Lower lobe of right lung (tissue), 2 donors: ENCODE measurements around the gene BMAL1. TPM values are rescaled to one million over a fixed set of nuclear protein-coding genes. Genes with fewer than 3 reads are reported as not detected.

Experiments
- ATAC-seq, 2 donors: fragments of 200-7000 bp; cut with Tn5 transposase; one replicate each; pipeline ENCODE4 v1.9.1; 2020 to 2022; ENCODE audit warnings: mild to moderate bottlenecking in 2 of 2, moderate library complexity in 2 of 2
- DNase-seq: peaks from one replicate; pipeline ENCODE4 v3.0.0-alpha.2; 2020
- H3K27ac ChIP-seq: fragments of 200-600 bp; one replicate; pipeline ENCODE4 v1.8.0; 2022
- H3K27me3 ChIP-seq: fragments of 200-600 bp; one replicate; pipeline ENCODE4 v1.8.0; 2022; ENCODE audit warnings: low read depth
- H3K36me3 ChIP-seq: fragments of 200-600 bp; one replicate; pipeline ENCODE4 v1.8.0; 2022; ENCODE audit warnings: mild to moderate bottlenecking
- H3K4me1 ChIP-seq: fragments of 200-600 bp; one replicate; pipeline ENCODE4 v1.8.0; 2022
- H3K4me3 ChIP-seq: fragments of 200-600 bp; one replicate; pipeline ENCODE4 v1.8.0; 2022; ENCODE audit warnings: mild to moderate bottlenecking
- H3K9me3 ChIP-seq: fragments of 200-600 bp; one replicate; pipeline ENCODE4 v1.8.0; 2022
- CTCF ChIP-seq: fragments of 200-600 bp; IDR thresholded peaks from one replicate; pipeline ENCODE4 v1.8.0; 2022; ENCODE audit warnings: antibody characterized with exemption, mild to moderate bottlenecking
- intact Hi-C: fragments of 100-400 bp; cut with DNase I; formaldehyde crosslinking; loops from one replicate; pipeline ENCODE4 v1.11.0; 2022
- total RNA-seq: library from RNA; stranded (reverse); fragmentation: NEBNext Ultra II Directional; extraction: Animal tissue kit (Norgen Biotek cat#: 25700); gene quantifications from one replicate; pipeline ENCODE4 v1.2.1, GENCODE V29; 2021
- donor health status: DM: no; HTN: yes; CAD: no; lungs with severe emphysema.

Gene BMAL1
- total RNA-seq, 1 donor from 2014 or later = 25.2 TPM

GRCh38 chr11:13352711-13353110 lies 75.1 kb downstream of the BMAL1 start:
- Histone ChIP-seq H3K4me1 (peaks cover 4% of the 10 kb centered on the region), H3K36me3 (peaks cover 64% of the 10 kb centered on the region), H3K9me3 (no peaks in the 10 kb centered on the region), H3K27me3 (no peaks in the 10 kb centered on the region), H3K27ac (no peak overlapping the region), H3K4me3 (no peak overlapping the region)
- no peak for ATAC-seq
- no peak for TF ChIP-seq CTCF
- DNase-seq = no peak
- intact Hi-C loops = no loop called here

GRCh38 chr11:13354335-13354734 lies 76.7 kb downstream of the BMAL1 start:
- DNase-seq (no peak), ATAC-seq (no peak)
- Histone ChIP-seq H3K4me3 (no peak overlapping the region), H3K36me3 (peaks cover 81% of the 10 kb centered on the region), H3K27me3 (no peaks in the 10 kb centered on the region), H3K9me3 (no peaks in the 10 kb centered on the region), H3K4me1 (no peaks in the 10 kb centered on the region), H3K27ac (no peak overlapping the region)
- TF ChIP-seq CTCF = peak; percentile 12
- intact Hi-C loops = no loop called here

GRCh38 chr11:13355191-13355590 lies 77.6 kb downstream of the BMAL1 start:
- no peak for TF ChIP-seq CTCF
- Histone ChIP-seq H3K36me3 (peaks cover 89% of the 10 kb centered on the region), H3K4me1 (no peaks in the 10 kb centered on the region), H3K27ac (no peak overlapping the region), H3K27me3 (no peaks in the 10 kb centered on the region), H3K9me3 (no peaks in the 10 kb centered on the region), H3K4me3 (no peak overlapping the region)
- ATAC-seq (no peak), DNase-seq (no peak)
- intact Hi-C loops = no loop called here

GRCh38 chr11:13357232-13357631 lies 79.6 kb downstream of the BMAL1 start:
- no peak for TF ChIP-seq CTCF
- H3K4me1 ChIP-seq = no peaks in the 10 kb centered on the region
- H3K36me3 ChIP-seq = peaks cover 96% of the 10 kb centered on the region
- ATAC-seq = no peak
- intact Hi-C loops = no loop called here
- H3K4me3 ChIP-seq = no peak overlapping the region
- no peaks in the 10 kb centered on the region for H3K9me3 ChIP-seq
- no peaks in the 10 kb centered on the region for H3K27me3 ChIP-seq
- DNase-seq = no peak
- H3K27ac ChIP-seq = no peak overlapping the region

- TF ChIP-seq CTCF = no peak
- Histone ChIP-seq H3K9me3 (no peaks in the 10 kb centered on the region), H3K27me3 (no peaks in the 10 kb centered on the region), H3K36me3 (peaks cover 99% of the 10 kb centered on the region), H3K4me3 (no peak overlapping the region), H3K27ac (no peak overlapping the region), H3K4me1 (no peaks in the 10 kb centered on the region)
- no peak for DNase-seq
- intact Hi-C loops = no loop called here
- ATAC-seq = no peak
Observed at GRCh38 chr11:13358596-13359270, 81.1 kb downstream of the BMAL1 start.
